ENCODE measurements around the gene TSC1.

TSC1 gene

GRCh38 chr9:132877458-132877823 is 67.0 kb downstream of the TSC1 start:
- CTCF ChIA-PET = interaction anchor here (1.2 to 1.4 kb wide), 3 partner anchors 13 to 25 kb away, joined by 3 to 6 read pairs (median 5); no protein-coding TSS in a partner anchor
- no peak for DNase-seq (ENCODE audit: extremely low spot score)
- POLR2A ChIA-PET = no interaction called here
- no peak for TF ChIP-seq CTCF (IDR thresholded peaks at IDR 0.05; ENCODE audit: control extremely low read depth, extremely low read depth, low read depth, missing control alignments)

GRCh38 chr9:132876849-132877248 is 67.6 kb downstream of the TSC1 start:
- CTCF ChIA-PET = interaction anchor here (1.2 to 1.4 kb wide), 3 partner anchors 12 to 26 kb away, joined by 3 to 6 read pairs (median 5); no protein-coding TSS in a partner anchor
- TF ChIP-seq CTCF (IDR thresholded peaks at IDR 0.05; ENCODE audit: control extremely low read depth, extremely low read depth, low read depth, missing control alignments) = no peak
- POLR2A ChIA-PET = no interaction called here
- DNase-seq (ENCODE audit: extremely low spot score) = no peak

- ChIA-PET CTCF (interaction anchor here (1.4 to 3.8 kb wide), 2 partner anchors 8 to 27 kb away, joined by 4 to 16 read pairs; no protein-coding TSS in a partner anchor), POLR2A (no interaction called here)
- no peak for DNase-seq (ENCODE audit: extremely low spot score)
- TF ChIP-seq CTCF (IDR thresholded peaks at IDR 0.05; ENCODE audit: control extremely low read depth, extremely low read depth, low read depth, missing control alignments) = no peak
These were observed 69.3 kb downstream of the TSC1 start for GRCh38 chr9:132875159-132875558.

GRCh38 chr9:132873403-132873802 is 71.0 kb downstream of the TSC1 start:
- POLR2A ChIA-PET = no interaction called here
- CTCF ChIA-PET = interaction anchor here (0.9 to 3.8 kb wide), 2 partner anchors 22 to 29 kb away, joined by 3 to 16 read pairs; no protein-coding TSS in a partner anchor
- TF ChIP-seq CTCF (IDR thresholded peaks at IDR 0.05; ENCODE audit: control extremely low read depth, extremely low read depth, low read depth, missing control alignments) = no peak
- DNase-seq (ENCODE audit: extremely low spot score) = no peak

- ChIA-PET POLR2A (no interaction called here), CTCF (no interaction called here)
These were observed 75.2 kb downstream of the TSC1 start for GRCh38 chr9:132869266-132869665.

GRCh38 chr9:132866898-132867297 is 77.5 kb downstream of the TSC1 start:
- POLR2A ChIA-PET = no interaction called here
- no peak for TF ChIP-seq CTCF (IDR thresholded peaks at IDR 0.05; ENCODE audit: control extremely low read depth, extremely low read depth, low read depth, missing control alignments)
- DNase-seq (ENCODE audit: extremely low spot score) = no peak
- CTCF ChIA-PET = no interaction called here

More at GRCh38 chr9:132869266-132869665, 75.2 kb downstream of the TSC1 start:
- no peak for DNase-seq (ENCODE audit: extremely low spot score)
- TF ChIP-seq CTCF (IDR thresholded peaks at IDR 0.05; ENCODE audit: control extremely low read depth, extremely low read depth, low read depth, missing control alignments) = no peak

All from GM10248 (cell line).